Gastroesophageal sphincter (tissue), 4 donors: ENCODE measurements around the gene PXDC1. TPM values are rescaled to one million over a fixed set of nuclear protein-coding genes. Genes with fewer than 3 reads are reported as not detected.
"Not testable (repeated sequence)": the region's sequence is repeated elsewhere in the genome, so short reads cannot be mapped to it uniquely, and the experiment has no call there.

ENCODE experiments used
- ATAC-seq: fragments of 150-250 bp; one replicate; pipeline ENCODE4 v1.9.1; 2016; ENCODE audit warnings: mild to moderate bottlenecking, moderate library complexity
- H3K27ac ChIP-seq, 4 donors: fragments of 200-600 bp; sonication (generic) in 3 of 4; 1 replicate in 3 of 4; 2 replicates in 1 of 4; pipeline ENCODE4 v1.5.1; 2016 to 2019
- H3K27me3 ChIP-seq: fragments of 200-600 bp; sonication (generic); one replicate; pipeline ENCODE4 v1.5.1; 2019
- H3K36me3 ChIP-seq, 2 donors: fragments of 200-600 bp; sonication (generic); one replicate each; pipeline ENCODE4 v1.5.1; 2019; ENCODE audit warnings: control low read depth in 1 of 2
- H3K4me1 ChIP-seq, 3 donors: fragments of 200-600 bp; sonication (generic); 1 replicate in 2 of 3; 2 replicates in 1 of 3; pipeline ENCODE4 v1.5.1; 2016 to 2019; ENCODE audit warnings: control low read depth in 2 of 3
- H3K4me3 ChIP-seq, 2 donors: fragments of 200-600 bp; sonication (generic); one replicate each; pipeline ENCODE4 v1.5.1; 2019; ENCODE audit warnings: mild to moderate bottlenecking in 1 of 2, moderate library complexity in 1 of 2
- H3K9me3 ChIP-seq, 3 donors: fragments of 200-600 bp; sonication (generic); one replicate each; pipeline ENCODE4 v1.5.1; 2017 to 2019; ENCODE audit warnings: control low read depth in 2 of 3
- EP300 ChIP-seq: sonication (generic); formaldehyde crosslinking; IDR thresholded peaks from one replicate; pipeline ENCODE4 v1.6.1; 2017; ENCODE audit warnings: antibody characterized with exemption, mild to moderate bottlenecking
- POLR2A ChIP-seq, 2 donors: fragments of 450-650 bp; IDR thresholded peaks; one replicate each; pipeline ENCODE4 v1.6.1; 2017; ENCODE audit warnings: antibody characterized with exemption in 2 of 2, mild to moderate bottlenecking in 2 of 2, moderate library complexity in 1 of 2
- POLR2AphosphoS5 ChIP-seq: sonication (generic); formaldehyde crosslinking; IDR thresholded peaks from one replicate; pipeline ENCODE4 v1.6.1; 2017; ENCODE audit warnings: antibody characterized with exemption
- WGBS, 2 donors: methylation state at CpG; one replicate each; pipeline ENCODE4 v1.1.5; 2018; ENCODE audit warnings: low coverage in 1 of 2; 5-methylcytosine and 5-hydroxymethylcytosine counted together
- total RNA-seq, 4 donors: library from RNA; depleted of rRNA; stranded (reverse); fragments of >200 nt; gene quantifications; one replicate each; pipeline ENCODE4 v1.1.0, GENCODE V29; 2016
- TF ChIP-seq, protein P1 (sequence below), 4 experiments: fragments of 200-600 bp in 2 of 4; fragments of 450-650 bp in 2 of 4; sonication (generic) in 1 of 4; IDR thresholded peaks; one replicate each; pipeline ENCODE4 v1.5.1; 2017 to 2019; ENCODE audit warnings: antibody characterized with exemption in 4 of 4, mild to moderate bottlenecking in 2 of 4, moderate library complexity in 2 of 4

Gene PXDC1
- total RNA-seq, 4 donors from 2014 or later = 78.3 to 182 (median 152) TPM

DNA sequence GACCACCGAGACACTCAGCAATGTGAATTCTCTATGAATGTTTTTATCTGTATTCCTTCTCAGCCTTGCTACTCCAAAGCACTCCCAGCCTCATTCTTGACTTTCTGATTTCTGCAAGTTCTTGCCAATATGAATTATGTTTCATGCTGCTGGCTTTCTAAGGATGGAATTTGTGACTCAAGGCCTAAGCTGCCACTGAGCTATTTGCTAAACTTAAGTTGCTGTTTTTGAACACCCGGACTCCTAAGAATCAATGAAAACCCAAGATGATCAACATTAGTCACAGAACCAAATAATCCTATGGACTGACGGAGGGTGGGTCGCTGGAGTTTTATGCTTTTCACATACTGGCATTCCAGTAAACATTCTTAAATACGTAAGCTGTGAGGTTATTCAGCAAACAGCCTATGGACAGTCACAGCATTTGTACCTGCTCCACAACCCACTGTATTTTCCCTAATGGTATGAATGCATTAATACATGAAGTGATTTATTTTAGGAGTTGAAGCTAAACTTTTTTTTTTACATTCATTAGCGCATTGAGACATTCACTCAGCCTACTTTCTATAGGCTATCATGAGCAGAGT, 8.2 kb upstream of the PXDC1 start:
- Histone ChIP-seq H3K27ac (peak overlapping the region in 3 of 4 donors; percentile 54 to 73 (median 68)), H3K4me1 (peaks cover 0 to 13% (median 0%) of the 10 kb centered on the region in 3 donors), H3K36me3 (no peaks in the 10 kb centered on the region), H3K27me3 (no peaks in the 10 kb centered on the region), H3K9me3 (no peaks in the 10 kb centered on the region), H3K4me3 (no peak overlapping the region)
- 49 to 65% methylated on average over 6 of the region's 6 CpGs for whole genome bisulfite sequencing, 2 donors
- no peak for TF ChIP-seq EP300
- TF ChIP-seq, protein P1, sequence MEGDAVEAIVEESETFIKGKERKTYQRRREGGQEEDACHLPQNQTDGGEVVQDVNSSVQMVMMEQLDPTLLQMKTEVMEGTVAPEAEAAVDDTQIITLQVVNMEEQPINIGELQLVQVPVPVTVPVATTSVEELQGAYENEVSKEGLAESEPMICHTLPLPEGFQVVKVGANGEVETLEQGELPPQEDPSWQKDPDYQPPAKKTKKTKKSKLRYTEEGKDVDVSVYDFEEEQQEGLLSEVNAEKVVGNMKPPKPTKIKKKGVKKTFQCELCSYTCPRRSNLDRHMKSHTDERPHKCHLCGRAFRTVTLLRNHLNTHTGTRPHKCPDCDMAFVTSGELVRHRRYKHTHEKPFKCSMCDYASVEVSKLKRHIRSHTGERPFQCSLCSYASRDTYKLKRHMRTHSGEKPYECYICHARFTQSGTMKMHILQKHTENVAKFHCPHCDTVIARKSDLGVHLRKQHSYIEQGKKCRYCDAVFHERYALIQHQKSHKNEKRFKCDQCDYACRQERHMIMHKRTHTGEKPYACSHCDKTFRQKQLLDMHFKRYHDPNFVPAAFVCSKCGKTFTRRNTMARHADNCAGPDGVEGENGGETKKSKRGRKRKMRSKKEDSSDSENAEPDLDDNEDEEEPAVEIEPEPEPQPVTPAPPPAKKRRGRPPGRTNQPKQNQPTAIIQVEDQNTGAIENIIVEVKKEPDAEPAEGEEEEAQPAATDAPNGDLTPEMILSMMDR (IDR thresholded peaks at IDR 0.05) = no peak
- TF ChIP-seq POLR2A (IDR thresholded peaks at IDR 0.05) = no peak
- peak; percentile 63 for TF ChIP-seq POLR2AphosphoS5
- ATAC-seq = peak; percentile 57

DNA sequence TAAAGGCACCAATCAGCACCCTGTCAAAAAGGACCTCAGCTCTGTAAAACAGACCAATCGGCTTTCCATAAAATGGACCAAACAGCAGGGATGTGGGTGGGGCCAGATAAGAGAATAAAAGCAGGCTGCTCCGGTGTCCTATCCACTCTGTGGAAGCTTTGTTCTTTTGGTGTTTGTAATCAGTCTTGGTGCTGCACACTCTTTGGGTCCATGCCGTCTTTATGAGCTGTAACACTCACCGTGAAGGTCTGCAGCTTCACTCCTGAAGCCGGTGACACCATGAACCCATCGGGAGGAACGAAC, 7.3 kb upstream of the PXDC1 start:
- WGBS, 2 donors = 60 to 85% methylated on average over 2 to 4 of the region's 7 CpGs
- Histone ChIP-seq H3K36me3 (no peaks in the 10 kb centered on the region), H3K9me3 (no peaks in the 10 kb centered on the region), H3K27me3 (no peaks in the 10 kb centered on the region), H3K27ac (peak overlapping the region in 2 of 4 donors; percentile 54 to 73), H3K4me1 (peaks cover 0 to 13% (median 0%) of the 10 kb centered on the region in 3 donors), H3K4me3 (no peak overlapping the region)
- ATAC-seq = no peak
- TF ChIP-seq, protein P1 (IDR thresholded peaks at IDR 0.05) = no peak
- TF ChIP-seq POLR2A (IDR thresholded peaks at IDR 0.05) = no peak
- no peak for TF ChIP-seq EP300
- no peak for TF ChIP-seq POLR2AphosphoS5

DNA sequence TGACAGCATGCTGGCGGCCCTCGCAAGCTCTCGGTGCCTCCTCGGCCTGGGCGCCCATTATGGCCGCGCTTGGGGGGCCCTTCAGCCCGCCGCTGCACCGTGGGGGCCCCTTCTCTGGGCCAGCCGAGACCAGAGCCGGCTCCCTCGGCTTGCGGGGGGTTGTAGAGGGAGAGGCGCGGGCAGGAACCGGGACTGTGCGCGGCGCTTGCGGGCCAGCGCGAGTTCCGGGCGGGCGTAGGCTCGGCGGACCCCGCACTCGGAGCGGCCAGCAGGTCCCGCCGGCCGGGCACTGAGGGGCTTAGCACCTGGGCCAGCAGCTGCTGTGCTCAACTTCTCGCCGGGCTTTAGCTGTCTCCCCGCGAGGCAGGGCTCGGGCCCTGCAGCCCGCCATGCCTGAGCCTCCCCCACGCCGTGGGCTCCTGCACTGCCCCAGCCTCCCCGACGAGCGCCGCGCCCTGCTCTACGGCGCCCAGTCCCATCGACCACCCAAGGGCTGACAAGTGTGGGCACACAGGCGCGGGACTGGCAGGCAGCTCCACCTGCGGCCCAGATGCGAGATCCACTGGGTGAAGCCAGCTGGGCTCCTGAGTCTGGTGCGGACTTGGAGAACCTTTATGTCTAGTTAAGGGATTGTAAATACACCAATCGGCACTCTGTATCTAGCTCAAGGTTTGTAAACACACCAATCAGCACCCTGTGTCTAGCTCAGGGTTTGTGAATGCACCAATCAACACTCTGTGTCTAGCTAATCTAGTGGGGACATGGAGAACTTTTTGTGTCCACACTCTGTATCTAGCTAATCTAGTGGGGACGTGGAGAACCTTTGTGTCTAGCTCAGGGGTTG, 6.7 kb upstream of the PXDC1 start:
- ATAC-seq = not testable (repeated sequence)

DNA sequence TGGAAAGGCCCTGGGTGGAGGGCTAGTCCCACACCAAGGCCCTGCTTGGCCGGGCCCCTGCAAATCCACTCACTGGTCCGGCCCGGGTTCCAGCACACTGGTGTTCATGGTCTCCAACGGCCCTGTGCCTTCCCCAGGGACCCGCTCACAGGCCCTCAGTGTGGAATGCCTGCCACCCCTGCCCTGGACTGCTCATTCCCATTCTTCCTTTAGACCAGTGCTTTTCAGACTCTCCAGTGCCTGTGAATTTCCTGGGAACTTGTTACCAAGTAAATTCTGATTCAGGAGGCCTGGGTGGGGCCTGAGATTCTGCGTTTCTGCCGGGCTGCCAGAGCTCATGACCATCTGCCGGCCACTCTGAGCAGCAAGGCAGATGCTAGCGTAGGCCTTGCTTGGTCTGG, 5.7 kb upstream of the PXDC1 start:
- ATAC-seq = no peak
- Histone ChIP-seq H3K36me3 (no peaks in the 10 kb centered on the region), H3K27me3 (no peaks in the 10 kb centered on the region), H3K27ac (no peak overlapping the region), H3K4me1 (peaks cover 0 to 24% (median 0%) of the 10 kb centered on the region in 3 donors), H3K9me3 (no peaks in the 10 kb centered on the region), H3K4me3 (no peak overlapping the region)
- 84% methylated on average over 5 of the region's 9 CpGs; no CpG with 5 or more reads in 1 of the 2 donors for WGBS, 2 donors
- no peak for TF ChIP-seq EP300
- TF ChIP-seq POLR2A (IDR thresholded peaks at IDR 0.05) = no peak
- TF ChIP-seq POLR2AphosphoS5 = no peak
- TF ChIP-seq, protein P1 (IDR thresholded peaks at IDR 0.05) = no peak

More for the DNA sequence above, 6.7 kb upstream of the PXDC1 start:
- peak overlapping the region in 2 of 4 donors; percentile 54 to 73 for H3K27ac ChIP-seq
- H3K4me1 ChIP-seq = peaks cover 0 to 14% (median 0%) of the 10 kb centered on the region in 3 donors
- not testable (repeated sequence) for H3K9me3 ChIP-seq, H3K36me3 ChIP-seq, H3K27me3 ChIP-seq, H3K4me3 ChIP-seq
- WGBS, 2 donors = 92 to 98% methylated on average over 2 to 5 of the region's 57 CpGs

DNA sequence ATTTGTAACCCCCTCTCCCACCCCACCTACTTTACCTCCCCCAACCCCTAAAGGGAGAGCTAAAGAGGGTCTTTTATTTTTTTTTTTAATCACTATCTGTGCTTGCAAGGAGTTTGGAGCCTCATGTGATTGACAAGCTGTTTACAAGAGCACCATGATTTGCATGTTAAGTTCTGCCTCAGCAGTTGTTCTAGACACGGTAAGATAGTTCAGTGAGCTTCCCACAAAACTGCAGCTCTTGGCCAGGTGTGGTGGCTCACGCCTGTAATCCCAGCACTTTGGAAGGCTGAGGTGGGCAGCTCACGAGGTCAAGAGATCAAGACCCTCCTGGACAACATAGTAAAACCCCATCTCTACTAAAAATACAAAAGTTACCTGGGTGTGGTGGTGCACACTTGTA, 5.0 kb upstream of the PXDC1 start:
- Histone ChIP-seq H3K36me3 (no peaks in the 10 kb centered on the region), H3K9me3 (no peaks in the 10 kb centered on the region), H3K4me3 (no peak overlapping the region), H3K27me3 (no peaks in the 10 kb centered on the region), H3K27ac (no peak overlapping the region), H3K4me1 (peaks cover 0 to 25% (median 0%) of the 10 kb centered on the region in 3 donors)
- no CpG with 5 or more reads among the region's 3 CpGs for WGBS, 2 donors
- TF ChIP-seq EP300 (no peak), POLR2A (IDR thresholded peaks at IDR 0.05) (no peak), POLR2AphosphoS5 (no peak)
- TF ChIP-seq, protein P1 (IDR thresholded peaks at IDR 0.05) = no peak
- no peak for ATAC-seq
